ENCODE data around the gene TNFSF13. TPM values are rescaled to one million over a fixed set of nuclear protein-coding genes. Genes with fewer than 3 reads are reported as not detected.

TNFSF13 gene
- total RNA-seq, 1 experiment from 2014 or later = 6.3 TPM

- Mint-ChIP-seq H3K36me3 (ENCODE audit: insufficient read depth, unreplicated experiment) (peaks cover 74% of the 10 kb centered on the region), H3K9me3 (ENCODE audit: unreplicated experiment) (no peaks in the 10 kb centered on the region), H3K27me3 (ENCODE audit: insufficient read depth, unreplicated experiment) (no peaks in the 10 kb centered on the region), H3K4me1 (ENCODE audit: insufficient read depth, unreplicated experiment) (no peaks in the 10 kb centered on the region), H3K27ac (ENCODE audit: low read depth, unreplicated experiment) (no peak overlapping the region), H3K4me3 (ENCODE audit: unreplicated experiment) (no peak overlapping the region)
- CTCF ChIA-PET = interaction anchor here (0.6 to 4.7 kb wide), 3 partner anchors 20 to 156 kb away, joined by 3 to 123 read pairs (median 5); partner anchors contain the start of genes SENP3 and TNFSF13
- intact Hi-C loops (cut with micrococcal nuclease) = loop anchor here (10.0 kb wide), 1 partner anchor 173 kb away; the partner anchor contains the start of genes TP53 and WRAP53
- DNase-seq (ENCODE audit: unreplicated experiment) = no peak
- POLR2A ChIA-PET = interaction anchor here (1.8 to 7.6 kb wide), 2 partner anchors 25 to 49 kb away, joined by 5 to 65 read pairs; partner anchors contain the start of gene SENP3
- BruUV-seq (replicated peaks) = no TSS peak
- no peak for TF ChIP-seq CTCF (IDR thresholded peaks at IDR 0.05; ENCODE audit: unreplicated experiment)
Observed at GRCh38 chr17:7512105-7512504, 46.4 kb upstream of the TNFSF13 start.

- POLR2A ChIA-PET = interaction anchor here (0.6 to 7.6 kb wide), 6 partner anchors 26 to 659 kb away, joined by 4 to 65 read pairs (median 4); partner anchors contain the start of genes SENP3 and TMEM102
- H3K27me3 Mint-ChIP-seq (ENCODE audit: insufficient read depth, unreplicated experiment) = no peaks in the 10 kb centered on the region
- no TSS peak for BruUV-seq (replicated peaks)
- no peak for DNase-seq (ENCODE audit: unreplicated experiment)
- CTCF ChIA-PET = interaction anchor here (0.5 to 4.7 kb wide), 15 partner anchors 13 to 191 kb away, joined by 3 to 123 read pairs (median 4); partner anchors contain the start of genes SENP3, TMEM102, TNFSF13 and TP53
- H3K4me3 Mint-ChIP-seq (ENCODE audit: unreplicated experiment) = no peak overlapping the region
- intact Hi-C loops (cut with micrococcal nuclease) = loop anchor here (10.0 kb wide), 1 partner anchor 172 kb away; the partner anchor contains the start of genes TP53 and WRAP53
- peaks cover 69% of the 10 kb centered on the region for H3K36me3 Mint-ChIP-seq (ENCODE audit: insufficient read depth, unreplicated experiment)
- H3K27ac Mint-ChIP-seq (ENCODE audit: low read depth, unreplicated experiment) = no peak overlapping the region
- no peak for TF ChIP-seq CTCF (IDR thresholded peaks at IDR 0.05; ENCODE audit: unreplicated experiment)
- H3K9me3 Mint-ChIP-seq (ENCODE audit: unreplicated experiment) = no peaks in the 10 kb centered on the region
- H3K4me1 Mint-ChIP-seq (ENCODE audit: insufficient read depth, unreplicated experiment) = no peaks in the 10 kb centered on the region
Observed at GRCh38 chr17:7512824-7513540, 45.6 kb upstream of the TNFSF13 start.

- CTCF ChIA-PET = interaction anchor here (0.6 to 4.7 kb wide), 28 partner anchors 9 to 290 kb away, joined by 3 to 123 read pairs (median 4); partner anchors contain the start of genes SENP3, TMEM102, TNFSF12 and TNFSF13
- TSS peak; percentile 67 for BruUV-seq (replicated peaks)
- no peak for TF ChIP-seq CTCF (IDR thresholded peaks at IDR 0.05; ENCODE audit: unreplicated experiment)
- Mint-ChIP-seq H3K9me3 (ENCODE audit: unreplicated experiment) (no peaks in the 10 kb centered on the region), H3K27ac (ENCODE audit: low read depth, unreplicated experiment) (no peak overlapping the region), H3K36me3 (ENCODE audit: insufficient read depth, unreplicated experiment) (peaks cover 60% of the 10 kb centered on the region), H3K4me3 (ENCODE audit: unreplicated experiment) (no peak overlapping the region), H3K27me3 (ENCODE audit: insufficient read depth, unreplicated experiment) (no peaks in the 10 kb centered on the region), H3K4me1 (ENCODE audit: insufficient read depth, unreplicated experiment) (no peaks in the 10 kb centered on the region)
- POLR2A ChIA-PET = interaction anchor here (1.1 to 7.6 kb wide), 7 partner anchors 9 to 75 kb away, joined by 3 to 65 read pairs (median 4); partner anchors contain the start of genes MPDU1, POLR2A, SENP3 and TNFSF13
- no peak for DNase-seq (ENCODE audit: unreplicated experiment)
- intact Hi-C loops (cut with micrococcal nuclease) = loop anchor here (1.0 to 10.0 kb wide), 3 partner anchors 47 to 171 kb away; partner anchors contain the start of genes SENP3, TP53 and WRAP53
Observed at GRCh38 chr17:7513850-7514419, 44.6 kb upstream of the TNFSF13 start.

All from MCF 10A (cell line).